H1 (cell line): ENCODE results near the gene ZBTB38. TPM values are rescaled to one million over a fixed set of nuclear protein-coding genes. Genes with fewer than 3 reads are reported as not detected.

Source experiments
- BRCA1 ChIP-seq: IDR thresholded peaks from 2 replicates; pipeline ENCODE4 v1.6.1; 2012; ENCODE audit warnings: low read depth, low read length, improper control_type of control experiment
- CTCF ChIP-seq, 3 experiments: IDR thresholded peaks; 1 replicate in 2 of 3; 2 replicates in 1 of 3; pipeline versions ENCODE4 v1.5.1 to v1.6.1; 2011; ENCODE audit warnings: low read length in 3 of 3, mild to moderate bottlenecking in 3 of 3, inconsistent platforms in 2 of 3, low read depth in 1 of 3, moderate library complexity in 1 of 3; ENCODE audit not compliant: insufficient read depth in 1 of 3; ENCODE audit errors: control extremely low read depth in 1 of 3
- HDAC2 ChIP-seq, 2 experiments: fragments of 300-600 bp in 1 of 2; sonication (generic) in 1 of 2; IDR thresholded peaks; 2 replicates each; pipeline ENCODE4 v1.6.1; 2011 to 2012; ENCODE audit warnings: low read depth in 2 of 2, low read length in 2 of 2, mild to moderate bottlenecking in 2 of 2, moderate library complexity in 2 of 2, borderline replicate concordance in 1 of 2, inconsistent platforms in 1 of 2
- MAX ChIP-seq: IDR thresholded peaks from 2 replicates; pipeline ENCODE4 v1.6.1; 2012; ENCODE audit warnings: inconsistent platforms
- NANOG ChIP-seq: IDR thresholded peaks from 2 replicates; pipeline ENCODE4 v1.6.1; 2011; ENCODE audit warnings: low read length, low read depth, mild to moderate bottlenecking, inconsistent platforms; ENCODE audit not compliant: insufficient read depth, poor library complexity, severe bottlenecking
- POLR2AphosphoS5 ChIP-seq: IDR thresholded peaks from 2 replicates; pipeline ENCODE4 v1.6.1; 2011; ENCODE audit warnings: low read depth, low read length
- RAD21 ChIP-seq, 2 experiments: IDR thresholded peaks in 1 of 2; conservative IDR thresholded peaks in 1 of 2; 2 replicates each; pipeline ENCODE4 v1.6.1; 2011; ENCODE audit warnings: low read depth in 2 of 2, low read length in 2 of 2, improper control_type of control experiment in 1 of 2, inconsistent platforms in 1 of 2, mild to moderate bottlenecking in 1 of 2, moderate library complexity in 1 of 2
- USF2 ChIP-seq: IDR thresholded peaks from 2 replicates; pipeline ENCODE4 v1.6.1; 2011; ENCODE audit warnings: low read length, improper control_type of control experiment
- polyA plus RNA-seq, 7 experiments: library from polyadenylated mRNA; depleted of rRNA in 3 of 7; stranded (reverse) in 5 of 7; unstranded in 2 of 7; fragments of >200 nt in 5 of 7; fragments of 200-250 nt in 2 of 7; gene quantifications; 1 replicate in 5 of 7; 2 replicates in 1 of 7; 4 replicates in 1 of 7; pipeline versions ENCODE4 v1.2.1 to v1.2.3, GENCODE V29; 2011 to 2013; ENCODE audit warnings: missing spikeins in 2 of 7, mixed read lengths in 2 of 7
- total RNA-seq: library from RNA; stranded (reverse); fragmentation: NEBNext Ultra II Directional; extraction: Animal tissue kit (Norgen Biotek cat#: 25700); gene quantifications from 2 replicates; pipeline ENCODE4 v1.2.1, GENCODE V29; 2021

ZBTB38 gene
- total and polyA plus RNA-seq, 2 of the 8 experiments (the other 6 are each of a cell fraction or from before 2014, with no cell fraction given), result 4.4 to 10.5 TPM

GRCh38 chr3:141383555-141384129 is 15.3 kb downstream of the ZBTB38 start (continued):
- no peak for TF ChIP-seq USF2
- no peak for TF ChIP-seq NANOG
- no peak for TF ChIP-seq MAX
- TF ChIP-seq HDAC2 (IDR thresholded peaks at IDR 0.05; ENCODE audit: borderline replicate concordance in 1 of 2, low read depth in 2 of 2, low read length in 2 of 2), result no peak
- TF ChIP-seq BRCA1, result no peak
- TF ChIP-seq CTCF (IDR thresholded peaks at IDR 0.05; ENCODE audit: control extremely low read depth in 1 of 3, insufficient read depth in 1 of 3, low read depth in 1 of 3, low read length in 3 of 3), result no peak
- no peak for TF ChIP-seq RAD21 (IDR thresholded peaks at IDR 0.05 in 1 of 2, conservative IDR thresholded peaks at IDR 0.05 in 1 of 2; ENCODE audit: low read depth in 2 of 2, low read length in 2 of 2)
- no peak for TF ChIP-seq POLR2AphosphoS5
